Activated T-helper 17 cell treated with anti-CD3 and anti-CD28 coated beads, Interleukin-2, amount 50 U/mL, for 72 hours (primary cell): ENCODE data around the gene EOLA1. TPM values are rescaled to one million over a fixed set of nuclear protein-coding genes. Genes with fewer than 3 reads are reported as not detected.
"Not testable (repeated sequence)": the region's sequence is repeated elsewhere in the genome, so short reads cannot be mapped to it uniquely, and the experiment has no call there.

Experiments used
- ATAC-seq: fragments of 150-1000 bp; cut with Tn5 transposase; replicated peaks from 2 replicates; pipeline ENCODE4 v1.10.0; 2021; ENCODE audit warnings: mild to moderate bottlenecking, moderate library complexity
- H3K27ac Mint-ChIP-seq: one replicate; pipeline ENCODE4 v1.8.0; 2022; ENCODE audit warnings: mixed read lengths
- H3K27me3 Mint-ChIP-seq: one replicate; pipeline ENCODE4 v1.8.0; 2022; ENCODE audit warnings: mixed read lengths
- H3K36me3 Mint-ChIP-seq: one replicate; pipeline ENCODE4 v1.8.0; 2022; ENCODE audit warnings: low read depth, mild to moderate bottlenecking, mixed read lengths
- H3K4me1 Mint-ChIP-seq: one replicate; pipeline ENCODE4 v1.8.0; 2022; ENCODE audit warnings: mixed read lengths
- H3K4me3 Mint-ChIP-seq: one replicate; pipeline ENCODE4 v1.8.0; 2022; ENCODE audit warnings: mild to moderate bottlenecking, mixed read lengths
- H3K9me3 Mint-ChIP-seq: one replicate; pipeline ENCODE4 v1.8.0; 2022; ENCODE audit warnings: mixed read lengths
- total RNA-seq, 2 donors: library from RNA; stranded (reverse); gene quantifications; one replicate each; pipeline ENCODE4 v1.2.3, GENCODE V29; 2022

Gene EOLA1
- total RNA-seq, 2 donors from 2014 or later, result 42.7 to 53.2 TPM

- peaks cover 16% of the 10 kb centered on the region for H3K36me3 Mint-ChIP-seq
- H3K4me3 Mint-ChIP-seq, H3K27me3 Mint-ChIP-seq, H3K27ac Mint-ChIP-seq, H3K9me3 Mint-ChIP-seq, H3K4me1 Mint-ChIP-seq: not testable (repeated sequence)
- peak; percentile 39 for ATAC-seq
Measured at GRCh38 chrX:149546962-149547361, 6.2 kb downstream of the EOLA1 start.

- not testable (repeated sequence) for H3K27ac Mint-ChIP-seq, H3K27me3 Mint-ChIP-seq, H3K4me1 Mint-ChIP-seq, H3K9me3 Mint-ChIP-seq, H3K4me3 Mint-ChIP-seq, ATAC-seq
- H3K36me3 Mint-ChIP-seq, result peaks cover 14% of the 10 kb centered on the region
Measured at GRCh38 chrX:149547782-149548181, 7.0 kb downstream of the EOLA1 start.

- not testable (repeated sequence) for H3K27me3 Mint-ChIP-seq, H3K9me3 Mint-ChIP-seq, ATAC-seq, H3K4me3 Mint-ChIP-seq, H3K27ac Mint-ChIP-seq, H3K4me1 Mint-ChIP-seq
- peaks cover 11% of the 10 kb centered on the region for H3K36me3 Mint-ChIP-seq
Measured at GRCh38 chrX:149549701-149550100, 8.9 kb downstream of the EOLA1 start, which contains the start of gene HSFX3. Gene HSFX3, minus strand, starts transcription at chrX:149549924. Its CDS starts 72 bp downstream, at chrX:149549852.

GRCh38 chrX:149550454-149550853, 9.6 kb downstream of the EOLA1 start:
- H3K27ac Mint-ChIP-seq, H3K36me3 Mint-ChIP-seq, H3K4me1 Mint-ChIP-seq, H3K27me3 Mint-ChIP-seq, H3K4me3 Mint-ChIP-seq, H3K9me3 Mint-ChIP-seq: not testable (repeated sequence)
- ATAC-seq, result peak; percentile 8

GRCh38 chrX:149551245-149551938, 10.6 kb downstream of the EOLA1 start:
- H3K4me1 Mint-ChIP-seq, H3K27me3 Mint-ChIP-seq, H3K27ac Mint-ChIP-seq, H3K9me3 Mint-ChIP-seq, H3K36me3 Mint-ChIP-seq, H3K4me3 Mint-ChIP-seq: not testable (repeated sequence)
- ATAC-seq, result peak; percentile 63

- H3K36me3 Mint-ChIP-seq, H3K4me1 Mint-ChIP-seq, H3K4me3 Mint-ChIP-seq, H3K27me3 Mint-ChIP-seq, H3K27ac Mint-ChIP-seq, H3K9me3 Mint-ChIP-seq: not testable (repeated sequence)
- ATAC-seq, result peak; percentile 40
Measured at GRCh38 chrX:149551939-149552248, 11.1 kb downstream of the EOLA1 start.

GRCh38 chrX:149555251-149555650, 14.4 kb downstream of the EOLA1 start:
- not testable (repeated sequence) for H3K27me3 Mint-ChIP-seq, H3K27ac Mint-ChIP-seq, H3K4me1 Mint-ChIP-seq, H3K36me3 Mint-ChIP-seq, H3K9me3 Mint-ChIP-seq, ATAC-seq, H3K4me3 Mint-ChIP-seq

GRCh38 chrX:149563359-149563758, 22.5 kb downstream of the EOLA1 start:
- Mint-ChIP-seq H3K27me3 (no peaks in the 10 kb centered on the region), H3K36me3 (no peaks in the 10 kb centered on the region), H3K4me3 (no peak overlapping the region), H3K9me3 (no peaks in the 10 kb centered on the region), H3K4me1 (no peaks in the 10 kb centered on the region), H3K27ac (no peak overlapping the region)
- ATAC-seq, result no peak

GRCh38 chrX:149567621-149568417, 27.0 kb downstream of the EOLA1 start:
- no peak overlapping the region for H3K27ac Mint-ChIP-seq
- H3K27me3 Mint-ChIP-seq, result no peaks in the 10 kb centered on the region
- no peak for ATAC-seq
- no peak overlapping the region for H3K4me3 Mint-ChIP-seq
- no peaks in the 10 kb centered on the region for H3K9me3 Mint-ChIP-seq
- H3K4me1 Mint-ChIP-seq, result no peaks in the 10 kb centered on the region
- no peaks in the 10 kb centered on the region for H3K36me3 Mint-ChIP-seq

GRCh38 chrX:149568701-149569296, 28.0 kb downstream of the EOLA1 start:
- no peak for ATAC-seq
- Mint-ChIP-seq H3K9me3 (no peaks in the 10 kb centered on the region), H3K36me3 (no peaks in the 10 kb centered on the region), H3K27me3 (no peaks in the 10 kb centered on the region), H3K4me3 (no peak overlapping the region), H3K27ac (no peak overlapping the region), H3K4me1 (no peaks in the 10 kb centered on the region)

GRCh38 chrX:149569770-149570169, 29.0 kb downstream of the EOLA1 start:
- peak; percentile 37 for ATAC-seq
- Mint-ChIP-seq H3K27me3 (no peaks in the 10 kb centered on the region), H3K4me3 (no peak overlapping the region), H3K36me3 (no peaks in the 10 kb centered on the region), H3K4me1 (no peaks in the 10 kb centered on the region), H3K9me3 (no peaks in the 10 kb centered on the region), H3K27ac (no peak overlapping the region)

- Mint-ChIP-seq H3K27ac (no peak overlapping the region), H3K4me3 (no peak overlapping the region)
Measured at GRCh38 chrX:149570668-149571067, 29.9 kb downstream of the EOLA1 start.

GRCh38 chrX:149571770-149572169, 31.0 kb downstream of the EOLA1 start:
- no peaks in the 10 kb centered on the region for H3K9me3 Mint-ChIP-seq

More at GRCh38 chrX:149570668-149571067, 29.9 kb downstream of the EOLA1 start:
- Mint-ChIP-seq H3K36me3 (no peaks in the 10 kb centered on the region), H3K9me3 (no peaks in the 10 kb centered on the region), H3K27me3 (no peaks in the 10 kb centered on the region), H3K4me1 (no peaks in the 10 kb centered on the region)
- ATAC-seq, result no peak

GRCh38 chrX:149572743-149573142, 31.9 kb downstream of the EOLA1 start:
- Mint-ChIP-seq H3K9me3 (no peaks in the 10 kb centered on the region), H3K36me3 (no peaks in the 10 kb centered on the region), H3K27me3 (no peaks in the 10 kb centered on the region), H3K27ac (peak overlapping the region; percentile 63), H3K4me1 (no peaks in the 10 kb centered on the region), H3K4me3 (peak overlapping the region; percentile 36)
- ATAC-seq, result no peak

More at GRCh38 chrX:149571770-149572169, 31.0 kb downstream of the EOLA1 start:
- H3K4me1 Mint-ChIP-seq, result no peaks in the 10 kb centered on the region
- H3K4me3 Mint-ChIP-seq, result no peak overlapping the region
- ATAC-seq, result no peak
- H3K27ac Mint-ChIP-seq, result no peak overlapping the region
- H3K36me3 Mint-ChIP-seq, result no peaks in the 10 kb centered on the region
- H3K27me3 Mint-ChIP-seq, result no peaks in the 10 kb centered on the region

- H3K27ac Mint-ChIP-seq, H3K9me3 Mint-ChIP-seq: not testable (repeated sequence)
Measured at GRCh38 chrX:149573456-149573855, 32.6 kb downstream of the EOLA1 start.

More at GRCh38 chrX:149573456-149573855, 32.6 kb downstream of the EOLA1 start:
- peak; percentile 94 for ATAC-seq
- H3K4me3 Mint-ChIP-seq, result peak overlapping the region; percentile 36
- H3K4me1 Mint-ChIP-seq, H3K36me3 Mint-ChIP-seq, H3K27me3 Mint-ChIP-seq: not testable (repeated sequence)
